Right kidney (tissue), 1 donor: ENCODE results near the gene NYNRIN.
"Not testable (repeated sequence)": the region's sequence is repeated elsewhere in the genome, so short reads cannot be mapped to it uniquely, and the experiment has no call there.

Experiments used
- DNase-seq: peaks from one replicate; pipeline ENCODE4 v3.0.0-alpha.2; 2016

Gene NYNRIN

GRCh38 chr14:24443053-24443665 is 44.4 kb downstream of the NYNRIN start:
- no peak for DNase-seq

- DNase-seq: not testable (repeated sequence)
Observed at GRCh38 chr14:24450828-24451227, 52.0 kb downstream of the NYNRIN start.

GRCh38 chr14:24456980-24457379 is 58.2 kb downstream of the NYNRIN start:
- DNase-seq: no peak

- DNase-seq: no peak
Observed at GRCh38 chr14:24458736-24459135, 59.9 kb downstream of the NYNRIN start.

- no peak for DNase-seq
Observed at GRCh38 chr14:24459331-24459730, 60.5 kb downstream of the NYNRIN start.

- DNase-seq: no peak
Observed at GRCh38 chr14:24461336-24461735, 62.5 kb downstream of the NYNRIN start.

GRCh38 chr14:24463017-24463883 is 64.4 kb downstream of the NYNRIN start:
- DNase-seq: no peak

GRCh38 chr14:24463884-24464785 is 65.3 kb downstream of the NYNRIN start:
- no peak for DNase-seq

GRCh38 chr14:24465368-24465767 is 66.6 kb downstream of the NYNRIN start:
- DNase-seq: no peak

GRCh38 chr14:24465805-24466204 is 67.0 kb downstream of the NYNRIN start:
- DNase-seq: no peak
